Measurements from ENCODE around the gene PVALEF. TPM values are rescaled to one million over a fixed set of nuclear protein-coding genes. Genes with fewer than 3 reads are reported as not detected.

Gene PVALEF
- polyA plus RNA-seq, 1 donor (not counting 4 experiments of a cell fraction or from before 2014, with no cell fraction given) = not detected

DNA sequence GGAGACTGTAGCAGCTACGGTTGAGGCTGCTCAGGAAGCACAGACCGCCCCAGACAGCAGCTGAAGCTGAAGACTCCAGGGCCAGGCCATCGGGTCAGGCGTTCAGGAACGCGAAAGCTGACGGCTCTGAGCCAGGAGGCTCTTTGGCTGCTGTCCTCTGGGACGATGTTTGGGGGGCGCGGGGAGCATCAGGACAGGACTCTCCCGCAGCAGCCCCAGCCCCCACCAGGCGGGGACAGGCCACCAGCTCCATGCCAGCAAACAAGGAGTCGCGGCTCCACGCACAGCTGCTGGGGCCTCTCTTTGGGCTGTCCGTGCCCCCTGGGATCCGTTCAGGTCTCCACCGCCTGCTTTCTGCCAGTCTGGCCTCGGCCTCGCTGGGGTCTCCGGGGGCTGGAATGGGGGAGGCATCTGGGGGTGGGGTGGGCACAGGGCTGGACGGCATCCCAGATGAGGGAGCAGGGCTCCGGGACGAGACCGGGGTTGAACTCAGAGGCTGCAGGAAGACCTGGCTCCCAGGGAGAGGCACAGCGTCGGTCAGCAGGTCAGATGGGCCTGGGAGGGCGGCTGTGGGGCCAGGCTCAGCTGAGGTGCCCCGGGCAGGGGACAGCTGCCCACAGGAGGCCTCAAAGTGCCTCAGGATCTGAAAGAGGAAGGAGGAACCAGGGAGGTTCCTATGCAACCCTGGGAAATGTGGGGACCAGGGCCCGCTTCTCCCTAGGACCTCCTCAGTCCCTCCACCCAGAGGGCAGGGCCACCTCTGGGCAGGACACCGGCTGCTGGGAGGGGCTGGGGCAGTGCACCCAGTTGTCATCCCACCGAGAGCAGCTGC is 63.7 kb downstream of the PVALEF start:
- dilution Hi-C loops (cut with MboI; ENCODE audit: extremely low pct_ligation_motif_present, low sequenced_read_pairs) = no loop called here
- FAIRE-seq (no peak), DNase-seq (ENCODE audit: low read depth, low spot score) (no peak)
- Histone ChIP-seq H3K79me2 (ENCODE audit: control insufficient read depth, insufficient read depth, low read length) (no peaks in the 10 kb centered on the region), H3K4me1 (ENCODE audit: control insufficient read depth, extremely low read depth, insufficient read depth, low read length) (no peaks in the 10 kb centered on the region), H3K27me3 (ENCODE audit: control insufficient read depth, extremely low read depth, insufficient read depth, low read length) (no peaks in the 10 kb centered on the region), H3K27ac (ENCODE audit: control insufficient read depth, insufficient read depth, low read length) (no peak overlapping the region), H2AFZ (ENCODE audit: control insufficient read depth, low read length) (no peak overlapping the region), H3K4me2 (ENCODE audit: control insufficient read depth, extremely low read depth, insufficient read depth, low read depth, low read length) (no peak overlapping the region), H3K36me3 (ENCODE audit: control insufficient read depth in 2 of 2, extremely low read depth in 1 of 2, insufficient read depth in 2 of 2, low read length in 2 of 2) (peaks cover 5 to 24% of the 10 kb centered on the region in 2 experiments), H4K20me1 (ENCODE audit: control insufficient read depth, extremely low read depth, insufficient read depth, low read length) (no peaks in the 10 kb centered on the region), H3K9ac (ENCODE audit: control insufficient read depth, extremely low read depth, insufficient read depth, low read length) (no peak overlapping the region), H3K4me3 (ENCODE audit: control insufficient read depth in 2 of 3, extremely low read depth in 1 of 3, insufficient read depth in 2 of 3, low read depth in 1 of 3, low read length in 3 of 3) (no peak overlapping the region), H3K9me3 (ENCODE audit: control insufficient read depth, low read depth, low read length) (no peaks in the 10 kb centered on the region), H3K9me1 (ENCODE audit: control insufficient read depth, extremely low read depth, insufficient read depth, low read length) (no peaks in the 10 kb centered on the region)
- TF ChIP-seq, protein P1, sequence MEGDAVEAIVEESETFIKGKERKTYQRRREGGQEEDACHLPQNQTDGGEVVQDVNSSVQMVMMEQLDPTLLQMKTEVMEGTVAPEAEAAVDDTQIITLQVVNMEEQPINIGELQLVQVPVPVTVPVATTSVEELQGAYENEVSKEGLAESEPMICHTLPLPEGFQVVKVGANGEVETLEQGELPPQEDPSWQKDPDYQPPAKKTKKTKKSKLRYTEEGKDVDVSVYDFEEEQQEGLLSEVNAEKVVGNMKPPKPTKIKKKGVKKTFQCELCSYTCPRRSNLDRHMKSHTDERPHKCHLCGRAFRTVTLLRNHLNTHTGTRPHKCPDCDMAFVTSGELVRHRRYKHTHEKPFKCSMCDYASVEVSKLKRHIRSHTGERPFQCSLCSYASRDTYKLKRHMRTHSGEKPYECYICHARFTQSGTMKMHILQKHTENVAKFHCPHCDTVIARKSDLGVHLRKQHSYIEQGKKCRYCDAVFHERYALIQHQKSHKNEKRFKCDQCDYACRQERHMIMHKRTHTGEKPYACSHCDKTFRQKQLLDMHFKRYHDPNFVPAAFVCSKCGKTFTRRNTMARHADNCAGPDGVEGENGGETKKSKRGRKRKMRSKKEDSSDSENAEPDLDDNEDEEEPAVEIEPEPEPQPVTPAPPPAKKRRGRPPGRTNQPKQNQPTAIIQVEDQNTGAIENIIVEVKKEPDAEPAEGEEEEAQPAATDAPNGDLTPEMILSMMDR (optimal IDR thresholded peaks at IDR 0.05 in 1 of 3, IDR thresholded peaks at IDR 0.05 in 1 of 3, conservative IDR thresholded peaks at IDR 0.05 in 1 of 3; ENCODE audit: extremely low read depth in 1 of 3, insufficient read depth in 2 of 3, low read length in 3 of 3) = no peak
- TF ChIP-seq EZH2 (IDR thresholded peaks at IDR 0.05; ENCODE audit: low read length) = no peak

DNA sequence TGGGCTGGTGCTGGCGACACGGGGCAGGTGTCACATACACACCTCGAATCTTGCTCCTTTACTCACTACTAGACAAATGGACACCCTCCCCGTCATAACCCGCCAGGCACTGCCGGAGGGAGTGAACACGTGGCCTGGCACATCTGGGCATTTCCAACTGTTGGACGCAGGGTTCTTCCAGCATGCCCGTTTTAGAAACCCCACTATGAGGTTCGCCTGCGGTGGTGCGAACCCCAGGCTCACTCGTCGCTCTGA is 64.3 kb downstream of the PVALEF start:
- Histone ChIP-seq H4K20me1 (ENCODE audit: control insufficient read depth, extremely low read depth, insufficient read depth, low read length) (no peaks in the 10 kb centered on the region), H3K79me2 (ENCODE audit: control insufficient read depth, insufficient read depth, low read length) (no peaks in the 10 kb centered on the region), H3K27me3 (ENCODE audit: control insufficient read depth, extremely low read depth, insufficient read depth, low read length) (no peaks in the 10 kb centered on the region), H3K27ac (ENCODE audit: control insufficient read depth, insufficient read depth, low read length) (no peak overlapping the region), H3K36me3 (ENCODE audit: control insufficient read depth in 2 of 2, extremely low read depth in 1 of 2, insufficient read depth in 2 of 2, low read length in 2 of 2) (peaks cover 5 to 24% of the 10 kb centered on the region in 2 experiments), H3K4me3 (ENCODE audit: control insufficient read depth in 2 of 3, extremely low read depth in 1 of 3, insufficient read depth in 2 of 3, low read depth in 1 of 3, low read length in 3 of 3) (no peak overlapping the region), H3K9ac (ENCODE audit: control insufficient read depth, extremely low read depth, insufficient read depth, low read length) (no peak overlapping the region), H3K9me1 (ENCODE audit: control insufficient read depth, extremely low read depth, insufficient read depth, low read length) (no peaks in the 10 kb centered on the region), H3K4me1 (ENCODE audit: control insufficient read depth, extremely low read depth, insufficient read depth, low read length) (no peaks in the 10 kb centered on the region), H3K4me2 (ENCODE audit: control insufficient read depth, extremely low read depth, insufficient read depth, low read depth, low read length) (no peak overlapping the region), H3K9me3 (ENCODE audit: control insufficient read depth, low read depth, low read length) (no peaks in the 10 kb centered on the region), H2AFZ (ENCODE audit: control insufficient read depth, low read length) (no peak overlapping the region)
- TF ChIP-seq EZH2 (IDR thresholded peaks at IDR 0.05; ENCODE audit: low read length) = no peak
- TF ChIP-seq, protein P1 (optimal IDR thresholded peaks at IDR 0.05 in 1 of 3, IDR thresholded peaks at IDR 0.05 in 1 of 3, conservative IDR thresholded peaks at IDR 0.05 in 1 of 3; ENCODE audit: extremely low read depth in 1 of 3, insufficient read depth in 2 of 3, low read length in 3 of 3) = no peak
- DNase-seq (ENCODE audit: low read depth, low spot score) = no peak
- dilution Hi-C loops (cut with MboI; ENCODE audit: extremely low pct_ligation_motif_present, low sequenced_read_pairs) = no loop called here
- FAIRE-seq = no peak

All from keratinocyte (primary cell).